Stimulated activated naive CD8-positive, alpha-beta T cell treated with anti-CD3 and anti-CD28 coated beads, Interleukin-15, Interleukin-2, amounts not matched to agents 100 U/mL and 50 U/mL, for 24 hours (primary cell): Measurements from ENCODE around the gene JARID2.
A peak's percentile ranks its signal among the peaks of the same experiment; 100 is the strongest.

Source experiments
- ATAC-seq: fragments of 150-1000 bp; cut with Tn5 transposase; one replicate; pipeline ENCODE4 v1.10.0; 2021
- DNase-seq: peaks from one replicate; pipeline ENCODE4 v3.0.0; 2021

The JARID2 gene

GRCh38 chr6:15335916-15336315 is 90.0 kb downstream of the JARID2 start:
- no peak for DNase-seq
- ATAC-seq: no peak

- ATAC-seq (no peak), DNase-seq (no peak)
These were observed 91.2 kb downstream of the JARID2 start for GRCh38 chr6:15336900-15337560.

- no peak for DNase-seq
- no peak for ATAC-seq
These were observed 91.7 kb downstream of the JARID2 start for GRCh38 chr6:15337582-15337981.

GRCh38 chr6:15338476-15338875 is 92.6 kb downstream of the JARID2 start:
- ATAC-seq (no peak), DNase-seq (no peak)

- no peak for DNase-seq
- ATAC-seq: no peak
These were observed 93.2 kb downstream of the JARID2 start for GRCh38 chr6:15339081-15339480.

- no peak for ATAC-seq
- DNase-seq: no peak
These were observed 94.3 kb downstream of the JARID2 start for GRCh38 chr6:15340105-15340601.

GRCh38 chr6:15340775-15341174 is 94.9 kb downstream of the JARID2 start:
- no peak for DNase-seq
- no peak for ATAC-seq

- peak; percentile 65 for ATAC-seq
- no peak for DNase-seq
These were observed 95.6 kb downstream of the JARID2 start for GRCh38 chr6:15341311-15342001.

GRCh38 chr6:15342114-15342513 is 96.2 kb downstream of the JARID2 start:
- ATAC-seq: no peak
- DNase-seq: no peak

- DNase-seq (no peak), ATAC-seq (no peak)
These were observed 97.8 kb downstream of the JARID2 start for GRCh38 chr6:15343490-15344191.

- no peak for ATAC-seq
- no peak for DNase-seq
These were observed 98.3 kb downstream of the JARID2 start for GRCh38 chr6:15344192-15344519.

GRCh38 chr6:15344831-15345230 is 99.0 kb downstream of the JARID2 start:
- DNase-seq: no peak
- ATAC-seq: no peak

GRCh38 chr6:15346315-15346714 is 100.4 kb downstream of the JARID2 start:
- no peak for DNase-seq
- ATAC-seq: peak; percentile 40

GRCh38 chr6:15348528-15348927 is 102.7 kb downstream of the JARID2 start:
- ATAC-seq: no peak
- DNase-seq: no peak

- no peak for ATAC-seq
These were observed 103.5 kb downstream of the JARID2 start for GRCh38 chr6:15349379-15349778.

GRCh38 chr6:15350386-15351083 is 104.7 kb downstream of the JARID2 start:
- ATAC-seq (no peak), DNase-seq (no peak)

More at GRCh38 chr6:15349379-15349778, 103.5 kb downstream of the JARID2 start:
- no peak for DNase-seq

GRCh38 chr6:15351631-15352030 is 105.8 kb downstream of the JARID2 start:
- DNase-seq: no peak
- ATAC-seq: no peak

- ATAC-seq: no peak
- DNase-seq: no peak
These were observed 106.4 kb downstream of the JARID2 start for GRCh38 chr6:15352220-15352619.

GRCh38 chr6:15352845-15353244 is 107.0 kb downstream of the JARID2 start:
- no peak for ATAC-seq
- DNase-seq: no peak

- DNase-seq: no peak
These were observed 109.8 kb downstream of the JARID2 start for GRCh38 chr6:15355683-15356099.

GRCh38 chr6:15356179-15356578 is 110.3 kb downstream of the JARID2 start:
- ATAC-seq (no peak), DNase-seq (no peak)

More at GRCh38 chr6:15355683-15356099, 109.8 kb downstream of the JARID2 start:
- ATAC-seq: no peak

- no peak for DNase-seq
- no peak for ATAC-seq
These were observed 111.1 kb downstream of the JARID2 start for GRCh38 chr6:15356937-15357336.

- no peak for ATAC-seq
- DNase-seq: no peak
These were observed 111.9 kb downstream of the JARID2 start for GRCh38 chr6:15357782-15358181.
